ENCODE measurements around the gene SPI1. TPM values are rescaled to one million over a fixed set of nuclear protein-coding genes. Genes with fewer than 3 reads are reported as not detected.

The SPI1 gene
- total RNA-seq, 2 donors from 2014 or later, result 7.5 to 10.9 TPM

DNA sequence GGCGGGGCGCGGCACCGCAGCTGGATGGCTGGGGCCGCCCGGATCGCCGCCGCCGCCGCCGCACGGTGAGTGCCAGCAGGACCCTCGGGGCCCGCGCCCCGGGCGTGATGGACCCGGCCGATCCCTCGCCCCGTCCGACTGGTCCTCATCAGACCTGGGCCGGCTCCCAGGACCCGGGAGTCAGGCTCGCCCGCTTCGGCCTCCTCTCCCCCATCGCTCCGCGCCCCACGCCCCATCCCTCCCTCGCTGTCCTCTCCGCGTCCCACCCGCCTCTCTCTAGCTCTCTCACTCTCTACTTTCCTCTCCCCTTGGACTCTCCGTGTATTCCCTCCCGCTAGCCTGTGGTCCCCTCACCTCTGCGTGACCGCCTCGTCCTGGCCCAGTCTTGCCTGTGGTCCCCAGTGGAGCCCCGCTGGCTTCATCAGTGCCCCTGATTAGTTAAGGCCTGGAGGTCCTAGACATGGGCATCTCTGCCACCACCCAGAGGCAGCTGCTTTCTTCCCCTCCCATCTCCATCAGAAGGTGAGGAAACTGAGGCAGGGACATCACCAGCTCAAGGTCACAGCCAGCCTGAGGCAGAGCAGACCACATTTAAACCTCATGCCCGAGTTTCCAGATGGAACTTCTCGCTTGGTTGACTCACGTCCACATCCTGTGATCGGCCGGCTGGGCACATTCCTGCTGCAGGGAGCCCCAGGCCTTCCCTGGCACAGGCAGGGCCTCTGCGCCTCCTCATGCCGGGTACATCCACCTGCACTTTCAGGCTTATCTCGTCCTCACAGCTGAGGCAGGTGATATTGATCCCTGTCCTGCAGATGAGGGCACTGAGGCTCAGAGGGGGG lies 30.5 kb upstream of the SPI1 start:
- DNase-seq, result peak in 3 of 4 donors; percentile 44 to 64 (median 53)
- WGBS, 2 donors, result 1 to 2% methylated on average over 24 to 48 of the region's 50 CpGs
- intact Hi-C loops (cut with DNase I), result no loop called here
- Histone ChIP-seq H3K27me3 (no peaks in the 10 kb centered on the region), H3K4me1 (peaks cover 28% of the 10 kb centered on the region), H3K36me3 (replicated peaks in 1 of 2; ENCODE audit: insufficient read depth in 1 of 2, low read depth in 2 of 2) (no peaks in the 10 kb centered on the region), H3K9me3 (no peaks in the 10 kb centered on the region), H3K4me3 (peak overlapping the region; percentile 49 to 63), H3K27ac (peak overlapping the region; percentile 62 to 90 (median 77))
- ATAC-seq, result no peak
- TF ChIP-seq CTCF (IDR thresholded peaks at IDR 0.05) (no peak), POLR2A (IDR thresholded peaks at IDR 0.05) (peak in 1 of 3 donors; percentile 43)

DNA sequence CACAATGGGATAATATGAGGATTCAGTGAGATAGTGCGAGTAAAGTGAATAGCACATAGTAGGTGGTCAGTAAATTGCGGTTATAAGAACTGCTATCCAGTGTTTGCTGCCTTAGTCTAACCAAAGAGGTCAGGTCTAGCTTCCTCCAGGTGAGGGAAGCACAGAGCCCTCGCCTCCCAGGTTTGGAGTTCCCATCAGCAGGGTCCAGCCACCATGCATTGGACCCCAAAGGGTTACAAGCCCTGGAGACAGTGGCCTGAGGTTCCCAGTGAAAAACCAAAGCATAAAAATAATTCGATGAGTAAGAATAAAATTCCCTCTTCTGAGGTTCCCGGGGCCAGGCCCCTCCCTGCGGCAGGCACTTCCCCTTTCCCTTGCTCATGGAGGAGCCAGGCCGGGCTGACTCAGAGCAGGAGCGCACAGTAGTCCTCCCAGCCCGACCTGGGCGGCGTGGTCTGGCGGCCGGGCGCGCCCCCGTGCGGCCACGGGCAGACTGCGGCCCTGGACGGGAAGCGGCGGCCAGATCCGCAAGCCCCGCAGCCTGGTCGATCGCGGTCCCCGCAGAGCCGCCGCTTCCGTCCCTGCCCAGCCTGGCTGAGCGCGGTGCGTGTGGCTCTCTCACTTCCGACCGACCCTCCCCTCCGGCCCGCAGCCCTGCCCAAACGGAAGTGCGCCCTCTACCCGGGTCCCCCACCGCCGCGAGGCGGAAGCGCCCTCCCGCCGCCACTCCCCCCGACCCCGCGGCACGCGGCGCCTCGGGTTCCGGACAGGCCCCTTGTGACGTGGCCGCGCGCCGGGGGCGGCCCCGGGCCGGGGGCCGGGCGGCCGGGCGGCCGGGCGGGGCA lies 29.6 kb upstream of the SPI1 start, which contains the start of gene SLC39A13:
Gene SLC39A13 (plus strand): TSS at position 845 of the 845 bp plus-strand sequence. CDS start 1,505 bp downstream, outside the sequence.
- intact Hi-C loops (cut with DNase I), result no loop called here
- WGBS, 2 donors, result 1 to 6% methylated on average over 6 to 64 of the region's 70 CpGs
- Histone ChIP-seq H3K27me3 (no peaks in the 10 kb centered on the region), H3K4me1 (peaks cover 28% of the 10 kb centered on the region), H3K36me3 (replicated peaks in 1 of 2; ENCODE audit: insufficient read depth in 1 of 2, low read depth in 2 of 2) (no peaks in the 10 kb centered on the region), H3K27ac (peak within 1 kb of the TSS; percentile 87 to 90 (median 88)), H3K9me3 (no peaks in the 10 kb centered on the region), H3K4me3 (peak within 1 kb of the TSS; percentile 49 to 63)
- ATAC-seq, result peak; percentile 94
- TF ChIP-seq CTCF (IDR thresholded peaks at IDR 0.05) (peak; percentile 61 to 96 (median 80)), POLR2A (IDR thresholded peaks at IDR 0.05) (peak; percentile 90 to 97 (median 93))
- DNase-seq, result peak; percentile 95

GRCh38 chr11:47406896-47407745 lies 28.8 kb upstream of the SPI1 start:
- H3K4me1 ChIP-seq, result peaks cover 28% of the 10 kb centered on the region
- DNase-seq, result no peak
- intact Hi-C loops (cut with DNase I), result no loop called here
- no peaks in the 10 kb centered on the region for H3K27me3 ChIP-seq
- H3K27ac ChIP-seq, result peak overlapping the region; percentile 87 to 90 (median 88)
- no peaks in the 10 kb centered on the region for H3K36me3 ChIP-seq (replicated peaks in 1 of 2; ENCODE audit: insufficient read depth in 1 of 2, low read depth in 2 of 2)
- no peak for ATAC-seq
- H3K4me3 ChIP-seq, result peak overlapping the region; percentile 7 to 39
- H3K9me3 ChIP-seq, result no peaks in the 10 kb centered on the region
- TF ChIP-seq CTCF (IDR thresholded peaks at IDR 0.05) (no peak), POLR2A (IDR thresholded peaks at IDR 0.05) (no peak)
- WGBS, 2 donors, result 41 to 45% methylated on average over 12 of the region's 12 CpGs

- Histone ChIP-seq H3K9me3 (no peaks in the 10 kb centered on the region), H3K4me3 (no peak overlapping the region), H3K27ac (no peak overlapping the region), H3K4me1 (peaks cover 28% of the 10 kb centered on the region), H3K27me3 (no peaks in the 10 kb centered on the region), H3K36me3 (replicated peaks in 1 of 2; ENCODE audit: insufficient read depth in 1 of 2, low read depth in 2 of 2) (no peaks in the 10 kb centered on the region)
- TF ChIP-seq CTCF (IDR thresholded peaks at IDR 0.05) (no peak), POLR2A (IDR thresholded peaks at IDR 0.05) (no peak)
- WGBS, 2 donors, result 78 to 100% methylated on average over 1 to 3 of the region's 3 CpGs
- intact Hi-C loops (cut with DNase I), result no loop called here
- ATAC-seq (no peak), DNase-seq (no peak)
Observed at GRCh38 chr11:47403571-47403970, 25.2 kb upstream of the SPI1 start.

All from body of pancreas (tissue), 4 donors.